HEK293T (cell line): Measurements from ENCODE around the gene TRIM2.

ENCODE experiments used
- BHLHE40 ChIP-seq: fragments of 450-650 bp; IDR thresholded peaks from 2 replicates; pipeline ENCODE4 v1.6.1; 2016; ENCODE audit warnings: mild to moderate bottlenecking, moderate library complexity, borderline replicate concordance
- CTBP1 ChIP-seq: fragments of 450-650 bp; IDR thresholded peaks from 2 replicates; pipeline ENCODE4 v1.6.1; 2016; ENCODE audit warnings: borderline replicate concordance
- ELF4 ChIP-seq: fragments of 450-650 bp; IDR thresholded peaks from 2 replicates; pipeline ENCODE4 v1.6.1; 2017; ENCODE audit warnings: antibody characterized with exemption
- FOXA1 ChIP-seq: fragments of 450-650 bp; IDR thresholded peaks from 2 replicates; pipeline ENCODE4 v1.6.1; 2016; ENCODE audit warnings: mild to moderate bottlenecking
- FOXK2 ChIP-seq: fragments of 450-650 bp; IDR thresholded peaks from 2 replicates; pipeline ENCODE4 v1.6.1; 2016; ENCODE audit warnings: mild to moderate bottlenecking
- FOXM1 ChIP-seq: fragments of 450-650 bp; IDR thresholded peaks from 2 replicates; pipeline ENCODE4 v1.6.1; 2017; ENCODE audit warnings: mild to moderate bottlenecking, borderline replicate concordance
- HDGF ChIP-seq: fragments of 450-650 bp; IDR thresholded peaks from 2 replicates; pipeline ENCODE4 v1.6.1; 2017; ENCODE audit warnings: antibody characterized with exemption, borderline replicate concordance
- LEF1 ChIP-seq: fragments of 450-650 bp; IDR thresholded peaks from 2 replicates; pipeline ENCODE4 v1.6.1; 2017; ENCODE audit warnings: mild to moderate bottlenecking, borderline replicate concordance
- NFRKB ChIP-seq: fragments of 450-650 bp; IDR thresholded peaks from 2 replicates; pipeline ENCODE4 v1.6.1; 2016; ENCODE audit warnings: mild to moderate bottlenecking, moderate library complexity
- SP1 ChIP-seq: fragments of 450-650 bp; IDR thresholded peaks from 2 replicates; pipeline ENCODE4 v1.6.1; 2017
- TARDBP ChIP-seq: fragments of 450-650 bp; IDR thresholded peaks from 2 replicates; pipeline ENCODE4 v1.6.1; 2016
- ZNF384 ChIP-seq: fragments of 450-650 bp; IDR thresholded peaks from 2 replicates; pipeline ENCODE4 v1.6.1; 2016

DNA sequence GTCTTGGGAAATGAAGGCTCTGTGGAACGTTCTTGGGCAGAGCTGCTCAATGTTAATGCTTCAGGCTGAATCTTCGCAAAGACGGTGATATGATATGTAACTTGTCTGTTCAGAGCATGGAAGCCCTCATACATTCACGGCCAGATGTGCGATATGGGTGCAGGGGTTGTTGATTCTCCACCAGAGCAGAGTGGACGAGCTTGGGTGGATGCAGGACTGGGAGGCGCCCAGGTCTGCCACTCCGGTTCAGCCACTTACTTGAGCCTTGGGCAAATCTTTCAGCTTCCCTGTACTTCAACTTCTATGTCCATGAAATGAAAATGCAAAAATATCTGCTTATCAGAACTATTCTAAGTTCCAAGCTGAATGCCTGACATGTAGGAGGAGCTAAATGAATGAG lies 92.9 kb downstream of the TRIM2 start:
- TF ChIP-seq HDGF (no peak), NFRKB (no peak), BHLHE40 (no peak), FOXA1 (no peak), FOXK2 (no peak), FOXM1 (no peak), ELF4 (no peak), TARDBP (no peak), SP1 (no peak), ZNF384 (no peak), LEF1 (no peak), CTBP1 (no peak)
